ENCODE measurements around the gene SPOCK1. TPM values are rescaled to one million over a fixed set of nuclear protein-coding genes. Genes with fewer than 3 reads are reported as not detected.

Gene SPOCK1
- total and polyA plus RNA-seq, 2 of the 4 experiments (the other 2 are of a cell fraction), result 5.0 to 20.3 TPM

DNA sequence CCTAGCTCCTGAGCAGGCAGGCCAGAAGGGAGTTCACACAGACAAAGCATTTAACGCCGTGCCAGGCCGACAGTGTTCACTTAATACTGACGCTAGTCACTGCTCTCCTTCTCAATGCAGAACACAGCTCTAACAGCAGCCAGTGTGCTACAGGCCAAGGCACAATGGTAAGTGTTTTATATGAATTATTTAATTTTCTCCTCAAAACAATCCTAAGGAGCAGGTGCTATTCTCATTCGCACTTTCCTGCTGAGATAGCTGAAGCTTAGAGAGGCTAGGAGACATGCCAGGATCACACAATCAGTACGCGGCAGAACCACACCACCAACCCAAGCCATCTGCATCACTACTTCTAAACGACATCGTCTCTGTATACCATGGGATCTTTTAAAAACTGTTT lies 170.7 kb downstream of the SPOCK1 start:
- ATAC-seq (ENCODE audit: low read depth), result no peak
- no peak overlapping the region for H3K4me2 ChIP-seq (ENCODE audit: low read depth, low read length)
- no peak overlapping the region for H3K4ac ChIP-seq (ENCODE audit: low read depth, low read length)
- no peak overlapping the region for H4K5ac ChIP-seq (ENCODE audit: low read depth, low read length)
- H3K27ac ChIP-seq (ENCODE audit: insufficient read depth, low read length), result no peak overlapping the region
- no peak for DNase-seq
- H2BK15ac ChIP-seq (ENCODE audit: low read depth, low read length), result no peak overlapping the region
- no peak overlapping the region for H4K8ac ChIP-seq (ENCODE audit: low read depth in 2 of 2, low read length in 2 of 2)
- no peak overlapping the region for H2BK120ac ChIP-seq (ENCODE audit: low read depth, low read length)
- no peak overlapping the region for H3K9ac ChIP-seq (ENCODE audit: low read depth, low read length)
- no peak overlapping the region for H3K18ac ChIP-seq (ENCODE audit: low read depth, low read length)
- no peaks in the 10 kb centered on the region for H3K4me1 ChIP-seq (ENCODE audit: control insufficient read depth, insufficient read depth, low read length)
- H4K91ac ChIP-seq (ENCODE audit: insufficient read depth, low read depth, low read length), result no peak overlapping the region
- H2AK9ac ChIP-seq (replicated peaks; ENCODE audit: low read depth, low read length, poor library complexity), result no peak overlapping the region
- H2AFZ ChIP-seq (replicated peaks; ENCODE audit: low read length, poor library complexity), result no peak overlapping the region
- no CpG with 5 or more reads among the region's 9 CpGs for WGBS, 2 experiments (ENCODE audit: extremely low coverage in 2 of 2, insufficient read length in 1 of 2)
- TF ChIP-seq, protein P1, sequence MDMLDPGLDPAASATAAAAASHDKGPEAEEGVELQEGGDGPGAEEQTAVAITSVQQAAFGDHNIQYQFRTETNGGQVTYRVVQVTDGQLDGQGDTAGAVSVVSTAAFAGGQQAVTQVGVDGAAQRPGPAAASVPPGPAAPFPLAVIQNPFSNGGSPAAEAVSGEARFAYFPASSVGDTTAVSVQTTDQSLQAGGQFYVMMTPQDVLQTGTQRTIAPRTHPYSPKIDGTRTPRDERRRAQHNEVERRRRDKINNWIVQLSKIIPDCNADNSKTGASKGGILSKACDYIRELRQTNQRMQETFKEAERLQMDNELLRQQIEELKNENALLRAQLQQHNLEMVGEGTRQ (IDR thresholded peaks at IDR 0.05; ENCODE audit: low read depth, low read length), result no peak
- TF ChIP-seq, protein P2, sequence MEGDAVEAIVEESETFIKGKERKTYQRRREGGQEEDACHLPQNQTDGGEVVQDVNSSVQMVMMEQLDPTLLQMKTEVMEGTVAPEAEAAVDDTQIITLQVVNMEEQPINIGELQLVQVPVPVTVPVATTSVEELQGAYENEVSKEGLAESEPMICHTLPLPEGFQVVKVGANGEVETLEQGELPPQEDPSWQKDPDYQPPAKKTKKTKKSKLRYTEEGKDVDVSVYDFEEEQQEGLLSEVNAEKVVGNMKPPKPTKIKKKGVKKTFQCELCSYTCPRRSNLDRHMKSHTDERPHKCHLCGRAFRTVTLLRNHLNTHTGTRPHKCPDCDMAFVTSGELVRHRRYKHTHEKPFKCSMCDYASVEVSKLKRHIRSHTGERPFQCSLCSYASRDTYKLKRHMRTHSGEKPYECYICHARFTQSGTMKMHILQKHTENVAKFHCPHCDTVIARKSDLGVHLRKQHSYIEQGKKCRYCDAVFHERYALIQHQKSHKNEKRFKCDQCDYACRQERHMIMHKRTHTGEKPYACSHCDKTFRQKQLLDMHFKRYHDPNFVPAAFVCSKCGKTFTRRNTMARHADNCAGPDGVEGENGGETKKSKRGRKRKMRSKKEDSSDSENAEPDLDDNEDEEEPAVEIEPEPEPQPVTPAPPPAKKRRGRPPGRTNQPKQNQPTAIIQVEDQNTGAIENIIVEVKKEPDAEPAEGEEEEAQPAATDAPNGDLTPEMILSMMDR (conservative IDR thresholded peaks at IDR 0.05; ENCODE audit: low read depth, low read length), result no peak
- no peak for TF ChIP-seq SMC3 (IDR thresholded peaks at IDR 0.05; ENCODE audit: low read depth, low read length)
- TF ChIP-seq CEBPB (IDR thresholded peaks at IDR 0.05; ENCODE audit: low read depth, low read length), result no peak
- no peak for TF ChIP-seq RFX5 (IDR thresholded peaks at IDR 0.05; ENCODE audit: low read depth, low read length)
- TF ChIP-seq RCOR1 (IDR thresholded peaks at IDR 0.05; ENCODE audit: insufficient replicate concordance, low read length), result no peak
- TF ChIP-seq NFE2L2 (IDR thresholded peaks at IDR 0.05; ENCODE audit: low read depth, low read length), result no peak
- TF ChIP-seq MAFK (IDR thresholded peaks at IDR 0.05; ENCODE audit: low read depth, low read length), result no peak
- no peak for TF ChIP-seq FOS (IDR thresholded peaks at IDR 0.05; ENCODE audit: low read depth, low read length)
- no peak for TF ChIP-seq MAZ (IDR thresholded peaks at IDR 0.05; ENCODE audit: borderline replicate concordance, low read depth, low read length)
- TF ChIP-seq MXI1 (IDR thresholded peaks at IDR 0.05; ENCODE audit: borderline replicate concordance, low read depth, low read length), result no peak
- TF ChIP-seq RAD21 (IDR thresholded peaks at IDR 0.05; ENCODE audit: low read length), result no peak
- H4K20me1 ChIP-seq (ENCODE audit: insufficient read depth, low read length), result no peaks in the 10 kb centered on the region
- H3K36me3 ChIP-seq (ENCODE audit: control insufficient read depth, insufficient read depth, low read length), result no peaks in the 10 kb centered on the region
- CTCF ChIA-PET, result no interaction called here
- dilution Hi-C loops (cut with HindIII; ENCODE audit: low sequenced_read_pairs, unreplicated experiment), result no loop called here
- H2BK20ac ChIP-seq (ENCODE audit: low read depth, low read length), result no peak overlapping the region
- H3K9me3 ChIP-seq (ENCODE audit: control insufficient read depth, insufficient read depth, low read length), result no peaks in the 10 kb centered on the region
- H3K56ac ChIP-seq (ENCODE audit: extremely low read depth, insufficient read depth, low read length), result no peak overlapping the region
- intact Hi-C loops (cut with micrococcal nuclease), result loop anchor here (10.0 kb wide), 2 partner anchors 416 to 1084 kb away; no protein-coding TSS in a partner anchor
- H3K14ac ChIP-seq (replicated peaks; ENCODE audit: low read depth, low read length), result no peak overlapping the region
- POLR2A ChIA-PET (ENCODE audit: unreplicated experiment), result no interaction called here
- H3K79me1 ChIP-seq (ENCODE audit: low read depth in 1 of 2, low read length in 2 of 2), result no peaks in the 10 kb centered on the region
- in situ Hi-C loops (cut with MboI; ENCODE audit: low sequenced_read_pairs), result no loop called here
- no peaks in the 10 kb centered on the region; the same call in 1 of the 2 replicates for H3K27me3 ChIP-seq (ENCODE audit: control insufficient read depth, insufficient read depth, low read length)
- no TSS peak for BruUV-seq (replicated peaks)
- H2BK5ac ChIP-seq (ENCODE audit: low read depth, low read length, poor library complexity, severe bottlenecking), result no peak overlapping the region
- H3K9me1 ChIP-seq (ENCODE audit: insufficient read depth, low read length), result no peaks in the 10 kb centered on the region
- no peak overlapping the region for H3K4me3 ChIP-seq (ENCODE audit: insufficient read depth, low read depth, low read length)
- no peak overlapping the region for H2AK5ac ChIP-seq (ENCODE audit: low read depth, low read length)
- no peak overlapping the region for H3K23ac ChIP-seq (ENCODE audit: low read depth, low read length)

All from IMR-90 (cell line).